ENCODE results near the gene UTP3.
"Not testable (repeated sequence)": the region's sequence is repeated elsewhere in the genome, so short reads cannot be mapped to it uniquely, and the experiment has no call there.

Gene UTP3

DNA sequence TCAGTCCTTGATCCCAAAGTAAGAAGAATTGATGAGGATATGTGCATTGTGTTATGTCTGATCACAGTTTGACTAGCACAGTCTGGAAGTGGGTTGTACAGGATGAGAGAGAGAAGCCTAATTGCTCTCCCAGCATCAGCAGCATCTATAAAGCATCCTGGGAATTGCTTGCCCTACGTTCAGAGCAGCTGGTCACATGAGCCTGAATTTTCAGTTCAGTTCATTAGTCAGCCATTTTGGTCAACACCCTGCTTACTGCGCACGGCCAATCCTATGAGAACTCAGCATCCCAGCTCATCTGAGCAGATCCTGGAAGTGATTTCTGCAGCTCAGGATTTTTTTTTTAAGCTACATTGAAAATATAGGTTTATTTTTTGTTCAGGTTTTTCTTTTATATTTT is 33.4 kb downstream of the UTP3 start, which contains the start of gene RUFY3:
TSS of gene RUFY3 (plus strand) at position 218 of the 400 bp plus-strand sequence. CDS start 610 bp downstream, outside the sequence.
- DNase-seq: peak; percentile 73

DNA sequence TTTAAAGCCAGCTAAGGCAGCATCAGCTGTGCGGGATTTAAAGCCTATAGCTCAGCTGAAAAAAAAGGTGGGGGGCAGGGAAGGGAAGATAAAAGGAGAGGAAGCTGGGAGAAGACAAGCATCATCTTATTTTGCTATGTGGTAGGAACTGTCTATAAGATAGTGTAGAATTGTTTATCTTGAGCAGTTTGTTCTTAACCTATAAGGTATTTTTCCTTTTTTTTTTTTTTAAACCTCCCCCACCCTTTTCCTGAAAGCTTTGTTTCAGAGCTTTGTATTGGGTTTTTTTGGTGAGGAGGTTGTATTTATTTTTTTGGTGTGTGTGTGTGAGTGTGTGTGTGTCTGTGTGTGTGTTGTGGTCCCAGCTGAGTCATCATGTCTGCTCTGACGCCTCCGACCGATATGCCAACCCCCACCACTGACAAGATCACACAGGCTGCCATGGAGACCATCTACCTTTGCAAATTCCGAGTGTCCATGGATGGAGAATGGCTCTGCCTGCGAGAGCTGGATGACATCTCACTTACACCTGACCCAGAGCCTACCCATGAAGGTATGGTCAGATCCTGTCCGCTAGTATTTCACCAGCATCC is 34.0 kb downstream of the UTP3 start:
- DNase-seq: peak; percentile 7

DNA sequence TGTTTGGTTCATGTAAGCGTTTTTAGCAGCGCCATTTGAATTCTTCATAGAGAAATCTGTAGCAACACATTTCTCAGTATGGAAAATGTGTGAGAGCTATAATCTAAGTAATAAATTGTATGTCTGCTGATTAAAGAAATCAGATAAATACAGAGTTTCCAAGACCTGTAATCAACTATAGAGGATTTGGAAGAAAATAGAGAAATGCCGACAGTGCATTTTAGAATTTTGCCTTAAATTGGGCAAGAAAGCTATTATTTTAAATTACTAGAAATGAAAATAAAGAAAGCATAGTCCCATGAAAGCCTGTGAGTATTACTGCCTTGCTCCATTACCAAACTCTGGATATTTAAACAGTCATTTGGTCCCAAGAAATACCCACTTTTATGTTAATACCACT is 36.1 kb downstream of the UTP3 start:
- DNase-seq: no peak

DNA sequence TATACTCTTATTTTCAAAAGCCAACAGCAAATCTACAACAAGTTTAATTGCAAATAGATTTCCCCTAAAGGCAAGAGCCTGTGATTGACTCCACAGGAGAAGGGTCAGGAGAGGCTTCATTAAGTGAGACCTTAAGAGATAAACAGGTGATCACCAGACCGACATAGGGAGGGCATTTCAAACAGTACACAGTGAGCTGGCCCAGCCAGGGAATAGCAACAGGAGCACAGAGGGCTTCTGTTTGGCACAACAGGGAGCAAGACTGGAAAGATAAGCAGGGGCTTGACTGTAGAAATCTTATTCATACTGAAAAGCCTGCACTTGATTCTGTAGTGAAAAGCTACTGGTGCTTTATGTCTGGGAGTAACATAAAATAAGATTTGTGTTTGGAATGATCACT is 37.3 kb downstream of the UTP3 start:
- no peak for DNase-seq

DNA sequence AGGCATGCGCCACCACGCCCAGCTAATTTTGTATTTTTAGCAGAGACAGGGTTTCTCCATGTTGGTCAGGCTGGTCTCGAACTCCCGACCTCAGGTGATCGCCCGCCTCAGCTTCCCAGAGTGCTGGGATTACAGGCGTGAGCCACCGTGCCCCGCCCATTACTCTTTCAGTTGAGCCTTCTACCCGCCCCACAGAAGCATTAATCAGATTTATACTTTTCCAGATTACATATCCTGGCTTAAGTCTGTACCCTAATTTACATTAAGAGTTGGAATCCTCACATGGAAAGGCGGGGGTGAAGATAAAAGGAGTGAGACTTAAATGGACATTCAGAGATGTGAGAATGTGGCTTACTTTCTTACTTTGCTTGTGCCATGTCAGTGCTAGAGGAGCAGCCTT is 38.2 kb downstream of the UTP3 start:
- DNase-seq: not testable (repeated sequence)

DNA sequence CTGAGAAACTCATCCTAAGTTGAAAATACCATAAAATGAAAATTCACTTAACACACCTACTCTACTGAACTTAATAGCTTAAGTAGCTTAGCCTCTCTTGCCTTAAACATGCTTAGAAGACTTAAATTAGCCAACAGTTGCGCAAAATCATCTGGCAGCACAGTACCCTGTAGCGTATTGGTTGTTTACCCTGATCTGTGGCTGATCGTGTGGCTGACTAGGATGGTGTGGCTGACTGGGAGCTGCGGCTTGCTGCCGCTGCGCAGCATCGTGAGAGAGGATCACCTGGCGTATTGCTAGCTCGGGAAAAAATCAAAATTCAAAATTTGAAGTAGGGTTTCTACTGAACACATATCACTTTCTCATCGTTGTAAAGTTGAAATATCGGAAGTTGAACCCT is 39.8 kb downstream of the UTP3 start:
- DNase-seq: no peak

DNA sequence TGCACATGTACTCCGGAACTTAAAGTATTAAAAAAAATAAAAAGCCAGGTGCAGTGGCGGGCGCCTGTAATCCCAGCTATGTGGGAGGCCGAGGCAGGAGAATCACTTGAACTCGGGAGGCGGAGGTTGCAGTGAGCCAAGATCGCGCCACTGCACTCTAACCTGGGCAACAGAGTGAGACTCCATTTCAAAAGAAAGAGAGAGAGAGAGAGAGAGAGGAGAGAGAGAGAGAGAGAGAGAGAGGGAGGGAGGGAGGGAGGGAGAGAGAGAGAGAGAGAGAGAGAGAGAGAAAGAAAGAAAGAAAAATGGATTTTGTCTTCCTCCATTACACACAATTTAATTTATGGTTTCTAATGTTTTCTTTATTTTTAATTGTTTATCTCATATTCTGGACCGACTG is 44.5 kb downstream of the UTP3 start:
- not testable (repeated sequence) for DNase-seq

DNA sequence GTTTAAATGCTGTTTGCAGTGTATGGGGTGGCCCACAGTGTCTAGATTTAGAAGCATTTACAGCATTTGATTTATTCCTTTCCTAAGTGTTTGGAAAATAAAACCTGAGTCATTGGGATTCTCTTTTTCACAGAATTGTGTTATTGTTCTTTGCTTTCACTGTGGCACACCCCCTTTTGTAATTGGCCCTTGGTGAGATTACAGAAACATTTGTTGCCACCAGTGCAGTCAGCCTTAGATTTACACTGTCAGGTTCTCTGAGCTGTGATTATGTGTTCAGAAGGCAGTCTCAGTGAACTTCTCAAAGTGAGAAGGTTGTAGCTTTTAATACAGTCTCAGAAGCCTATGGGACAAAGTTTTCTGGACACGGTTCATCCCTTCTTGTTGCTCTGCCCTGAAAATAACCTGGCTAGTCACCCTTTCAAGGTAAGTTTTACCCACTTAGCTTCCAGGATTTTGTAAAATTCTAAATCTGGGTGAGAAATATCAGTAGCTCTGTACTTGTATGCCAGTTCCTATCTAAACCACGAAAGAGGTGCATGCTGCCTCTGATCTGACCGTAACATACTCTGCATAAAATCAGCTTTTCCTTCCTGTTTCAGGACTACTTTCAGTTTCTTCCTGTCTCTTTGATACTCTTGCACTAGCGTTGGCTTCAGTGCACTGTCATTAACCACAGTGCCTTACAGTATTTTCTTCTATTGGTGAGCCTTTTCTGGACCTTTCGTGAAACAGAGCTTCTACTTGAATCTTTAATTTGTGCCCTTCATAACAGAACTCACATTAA is 46.0 kb downstream of the UTP3 start:
- no peak for DNase-seq

DNA sequence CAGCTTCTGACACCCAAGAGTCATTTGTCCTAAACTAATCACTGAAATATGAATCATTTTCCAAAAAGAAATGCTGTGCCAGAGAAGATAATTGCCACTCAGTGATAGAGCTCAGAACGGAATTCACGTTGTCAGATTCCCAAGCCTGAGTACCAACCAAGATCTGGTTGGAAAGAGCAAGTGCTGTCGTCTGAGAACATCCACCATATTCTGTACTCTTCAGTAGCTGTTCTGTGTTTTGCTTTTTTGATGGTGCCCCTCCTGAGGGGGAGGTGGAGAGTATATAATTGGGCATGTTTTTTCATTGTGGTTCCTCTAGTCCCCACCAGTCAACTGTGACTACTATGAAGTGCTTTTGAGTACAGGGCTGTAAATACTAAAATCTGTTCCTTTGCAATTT is 46.6 kb downstream of the UTP3 start:
- DNase-seq: no peak

DNA sequence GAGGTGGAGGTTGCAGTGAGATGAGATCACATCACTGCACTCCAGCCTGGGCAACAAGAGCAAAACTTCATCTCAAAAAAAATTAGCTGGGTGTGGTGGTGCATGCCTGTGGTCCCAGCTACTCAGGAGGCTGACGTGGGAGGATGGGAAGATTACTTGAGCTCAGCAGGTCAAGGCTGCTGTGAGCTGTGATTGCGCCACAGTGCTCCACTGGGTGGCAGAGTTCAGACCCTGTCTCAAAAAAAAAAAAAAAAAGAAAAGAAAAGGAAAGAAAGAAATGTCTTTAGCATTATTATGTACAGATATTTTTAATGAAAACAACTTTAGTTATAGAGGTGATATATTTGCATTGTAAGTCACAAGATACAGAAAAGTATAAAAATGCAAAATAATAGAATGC is 47.6 kb downstream of the UTP3 start:
- DNase-seq: not testable (repeated sequence)

DNA sequence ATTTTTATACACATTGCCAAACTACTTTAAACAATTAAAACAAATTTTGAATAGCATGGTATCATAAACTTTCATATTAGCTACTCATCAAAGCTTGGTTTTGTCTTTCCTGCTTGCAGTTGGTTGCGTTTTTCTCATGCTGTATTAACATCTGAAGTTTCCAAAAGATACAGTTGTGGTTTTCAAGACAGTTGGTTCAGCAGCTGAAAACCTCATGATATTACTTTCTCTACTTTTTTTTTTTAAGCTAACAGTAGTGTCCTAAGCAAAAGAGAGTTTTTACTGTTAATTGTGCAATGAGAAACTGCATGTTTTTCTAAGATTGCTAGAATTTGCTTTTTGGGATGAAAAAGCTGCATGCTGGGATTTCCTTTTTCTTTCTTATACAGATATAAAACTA is 48.7 kb downstream of the UTP3 start:
- no peak for DNase-seq

DNA sequence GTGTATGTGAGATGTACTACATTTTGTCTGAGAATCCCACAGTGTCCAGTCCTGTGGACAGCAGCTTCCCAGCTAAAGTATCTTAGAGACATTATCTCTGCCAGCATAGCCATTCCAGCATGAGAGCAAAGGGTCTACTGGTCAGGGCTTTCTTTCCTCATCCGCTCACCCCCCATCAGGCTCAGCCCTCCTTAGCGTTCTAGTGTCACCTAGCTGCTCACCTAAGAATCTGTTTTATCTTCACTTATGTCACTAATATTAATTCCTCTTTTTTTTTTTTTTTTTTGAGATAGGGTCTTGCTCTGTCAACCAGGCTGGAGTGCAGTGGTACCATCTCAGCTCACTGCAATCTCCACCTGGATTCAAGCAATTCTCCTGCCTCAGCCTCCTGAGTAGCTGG is 49.1 kb downstream of the UTP3 start:
- DNase-seq: no peak

DNA sequence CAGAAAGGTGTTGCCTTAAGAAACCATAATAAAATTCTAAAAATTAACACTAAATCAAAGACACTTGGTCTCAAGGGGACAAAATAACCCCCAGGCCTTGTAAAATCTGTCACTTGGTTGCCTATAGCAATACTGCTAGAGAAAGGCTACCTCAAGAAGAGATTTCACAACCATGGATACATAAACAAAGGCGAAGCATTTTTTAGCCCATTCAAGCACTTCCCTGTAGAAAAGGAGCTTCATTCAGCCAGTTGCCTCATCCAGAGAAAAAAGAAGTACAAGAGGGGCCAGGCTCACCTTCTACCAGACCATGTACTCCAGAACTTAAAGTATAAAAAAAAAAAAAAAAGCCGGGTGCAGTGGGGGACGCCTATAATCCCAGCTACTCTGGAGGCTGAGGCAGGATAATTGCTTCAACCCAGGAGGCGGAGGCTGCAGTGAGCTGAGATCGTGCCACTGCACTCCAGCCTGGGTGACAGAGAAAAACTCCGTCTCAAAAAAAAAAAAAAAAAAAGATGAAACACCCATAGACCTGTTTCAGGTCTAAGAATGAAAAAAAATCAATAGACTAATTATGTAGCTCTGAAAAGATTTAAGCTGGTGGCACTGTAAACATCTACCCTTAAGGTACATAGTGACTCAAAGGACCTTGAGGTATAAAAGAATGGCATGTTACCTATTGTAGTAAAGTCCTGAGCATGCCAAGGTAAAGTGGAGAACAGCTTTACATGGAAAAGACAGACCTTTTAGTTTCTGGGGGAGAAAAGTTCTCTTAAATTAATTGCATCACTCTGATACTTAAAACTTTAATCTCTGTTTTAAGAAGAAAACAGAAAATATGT is 51.4 kb downstream of the UTP3 start:
- DNase-seq: no peak

All from NCI-H1105 (cell line).